ENCODE data around the gene CALR3.

The CALR3 gene

GRCh38 chr19:16537111-16537510 is 41.1 kb upstream of the CALR3 start:
- Histone ChIP-seq H3K9ac (no peak overlapping the region), H3K27ac (no peak overlapping the region), H3K9me3 (replicated peaks in 1 of 11) (no peaks in the 10 kb centered on the region), H3K36me3 (peaks cover 83 to 93% (median 90%) of the 10 kb centered on the region in 11 experiments), H3K4me2 (no peak overlapping the region), H4K20me1 (peaks cover 71 to 100% (median 99%) of the 10 kb centered on the region in 11 experiments), H3K27me3 (no peaks in the 10 kb centered on the region), H3K4me3 (no peak overlapping the region), H3K4me1 (peaks cover 21 to 39% (median 23%) of the 10 kb centered on the region in 10 experiments)
- TF ChIP-seq Cebpa-rat (IDR thresholded peaks at IDR 0.05), result no peak

- H3K9ac ChIP-seq, result 0 out of 22 replicates have a peak overlapping the region, but pooled peaks of 1 of the 11 experiments have one; percentile 3
- H3K9me3 ChIP-seq (replicated peaks in 1 of 11), result no peaks in the 10 kb centered on the region
- no peak overlapping the region for H3K4me3 ChIP-seq
- peaks cover 19 to 36% (median 20%) of the 10 kb centered on the region in 10 experiments for H3K4me1 ChIP-seq
- H4K20me1 ChIP-seq, result peaks cover 72 to 100% (median 100%) of the 10 kb centered on the region in 11 experiments
- H3K27ac ChIP-seq, result no peak overlapping the region
- peaks cover 93 to 100% (median 98%) of the 10 kb centered on the region in 11 experiments for H3K36me3 ChIP-seq
- no peak overlapping the region for H3K4me2 ChIP-seq
- no peak for TF ChIP-seq Cebpa-rat (IDR thresholded peaks at IDR 0.05)
- no peaks in the 10 kb centered on the region for H3K27me3 ChIP-seq
Observed at GRCh38 chr19:16536130-16536529, 40.2 kb upstream of the CALR3 start.

- H4K20me1 ChIP-seq, result peaks cover 65 to 100% (median 100%) of the 10 kb centered on the region in 11 experiments
- H3K27ac ChIP-seq, result no peak overlapping the region
- H3K9me3 ChIP-seq (replicated peaks in 1 of 11), result no peaks in the 10 kb centered on the region
- peaks cover 95 to 100% (median 98%) of the 10 kb centered on the region in 11 experiments for H3K36me3 ChIP-seq
- H3K4me3 ChIP-seq, result no peak overlapping the region
- H3K27me3 ChIP-seq, result no peaks in the 10 kb centered on the region
- peaks cover 11 to 28% (median 13%) of the 10 kb centered on the region in 10 experiments for H3K4me1 ChIP-seq
- peak overlapping the region in 1 of 11 experiments; percentile 34; a peak in 1 of 22 replicates for H3K9ac ChIP-seq
- no peak overlapping the region for H3K4me2 ChIP-seq
- no peak for TF ChIP-seq Cebpa-rat (IDR thresholded peaks at IDR 0.05)
Observed at GRCh38 chr19:16535381-16535780, 39.4 kb upstream of the CALR3 start.

GRCh38 chr19:16532440-16533234 is 36.7 kb upstream of the CALR3 start:
- H3K9me3 ChIP-seq (replicated peaks in 1 of 11), result no peaks in the 10 kb centered on the region
- H3K27ac ChIP-seq, result no peak overlapping the region
- no peak overlapping the region for H3K4me2 ChIP-seq
- peaks cover 100% of the 10 kb centered on the region in 11 experiments for H3K36me3 ChIP-seq
- TF ChIP-seq Cebpa-rat (IDR thresholded peaks at IDR 0.05), result no peak
- 0 out of 20 replicates have a peak, but pooled peaks cover 0 to 1% (median 0%) of the 10 kb centered on the region in 10 experiments for H3K4me1 ChIP-seq
- H3K9ac ChIP-seq, result no peak overlapping the region
- no peaks in the 10 kb centered on the region for H3K27me3 ChIP-seq
- peaks cover 46 to 100% (median 100%) of the 10 kb centered on the region in 11 experiments for H4K20me1 ChIP-seq
- H3K4me3 ChIP-seq, result no peak overlapping the region

- Histone ChIP-seq H3K9me3 (replicated peaks in 1 of 11) (no peaks in the 10 kb centered on the region), H3K4me2 (no peak overlapping the region), H3K4me3 (no peak overlapping the region), H3K9ac (no peak overlapping the region), H4K20me1 (peaks cover 33 to 100% (median 100%) of the 10 kb centered on the region in 11 experiments), H3K27me3 (no peaks in the 10 kb centered on the region), H3K4me1 (no peaks in the 10 kb centered on the region), H3K36me3 (peaks cover 100% of the 10 kb centered on the region in 11 experiments), H3K27ac (no peak overlapping the region)
- TF ChIP-seq Cebpa-rat (IDR thresholded peaks at IDR 0.05), result no peak
Observed at GRCh38 chr19:16531380-16531669, 35.4 kb upstream of the CALR3 start.

- no peak overlapping the region; a peak in 1 of 22 replicates for H3K9ac ChIP-seq
- no peaks in the 10 kb centered on the region for H3K9me3 ChIP-seq (replicated peaks in 1 of 11)
- no peak for TF ChIP-seq Cebpa-rat (IDR thresholded peaks at IDR 0.05)
- H3K4me2 ChIP-seq, result no peak overlapping the region
- H3K36me3 ChIP-seq, result peaks cover 100% of the 10 kb centered on the region in 11 experiments
- H3K27me3 ChIP-seq, result no peaks in the 10 kb centered on the region
- peaks cover 27 to 100% (median 100%) of the 10 kb centered on the region in 11 experiments; a peak in 21 of 22 replicates for H4K20me1 ChIP-seq
- no peak overlapping the region for H3K4me3 ChIP-seq
- no peak overlapping the region for H3K27ac ChIP-seq
- H3K4me1 ChIP-seq, result no peaks in the 10 kb centered on the region
Observed at GRCh38 chr19:16530540-16531379, 34.8 kb upstream of the CALR3 start.

- no peak overlapping the region for H3K9ac ChIP-seq
- no peaks in the 10 kb centered on the region for H3K27me3 ChIP-seq
- no peaks in the 10 kb centered on the region for H3K9me3 ChIP-seq (replicated peaks in 1 of 11)
- peaks cover 15 to 100% (median 100%) of the 10 kb centered on the region in 11 experiments; a peak in 21 of 22 replicates for H4K20me1 ChIP-seq
- no peak overlapping the region for H3K27ac ChIP-seq
- H3K4me1 ChIP-seq, result no peaks in the 10 kb centered on the region
- TF ChIP-seq Cebpa-rat (IDR thresholded peaks at IDR 0.05), result no peak
- H3K4me2 ChIP-seq, result no peak overlapping the region
- H3K36me3 ChIP-seq, result peaks cover 100% of the 10 kb centered on the region in 11 experiments
- H3K4me3 ChIP-seq, result no peak overlapping the region
Observed at GRCh38 chr19:16529466-16530144, 33.6 kb upstream of the CALR3 start.

- no peaks in the 10 kb centered on the region for H3K27me3 ChIP-seq
- no peak overlapping the region for H3K4me2 ChIP-seq
- H3K4me3 ChIP-seq, result no peak overlapping the region
- H3K27ac ChIP-seq, result no peak overlapping the region
- H3K4me1 ChIP-seq, result no peaks in the 10 kb centered on the region
- TF ChIP-seq Cebpa-rat (IDR thresholded peaks at IDR 0.05), result no peak
- peaks cover 14 to 100% (median 100%) of the 10 kb centered on the region in 11 experiments; a peak in 21 of 22 replicates for H4K20me1 ChIP-seq
- H3K36me3 ChIP-seq, result peaks cover 100% of the 10 kb centered on the region in 11 experiments
- H3K9ac ChIP-seq, result no peak overlapping the region
- no peaks in the 10 kb centered on the region for H3K9me3 ChIP-seq (replicated peaks in 1 of 11)
Observed at GRCh38 chr19:16527971-16528521, 32.1 kb upstream of the CALR3 start.
